Right ventricle myocardium superior (tissue), 1 donor: ENCODE measurements around the gene CALML3. TPM values are rescaled to one million over a fixed set of nuclear protein-coding genes. Genes with fewer than 3 reads are reported as not detected.

Source experiments
- ATAC-seq: fragments of 200-7000 bp; cut with Tn5 transposase; one replicate; pipeline ENCODE4 v1.9.1; 2020; ENCODE audit warnings: mild to moderate bottlenecking; ENCODE audit not compliant: poor library complexity
- DNase-seq: peaks from one replicate; pipeline ENCODE4 v3.0.0-alpha.2; 2020
- intact Hi-C: fragments of 100-400 bp; cut with DNase I; formaldehyde crosslinking; loops from one replicate; pipeline ENCODE4 v1.11.2; 2022
- total RNA-seq: library from RNA; stranded (reverse); fragmentation: NEBNext Ultra II Directional; extraction: Animal tissue kit (Norgen Biotek cat#: 25700); gene quantifications from one replicate; pipeline ENCODE4 v1.2.1, GENCODE V29; 2021
- donor health status: DM: no; HTN: yes; CAD: no; lungs with severe emphysema.

Gene CALML3
- total RNA-seq, 1 donor from 2014 or later, result not detected

- intact Hi-C loops, result no loop called here
- DNase-seq, result no peak
- ATAC-seq, result no peak
Measured at GRCh38 chr10:5515948-5516761, 8.6 kb upstream of the CALML3 start.

- DNase-seq (no peak), ATAC-seq (no peak)
- intact Hi-C loops, result no loop called here
Measured at GRCh38 chr10:5517546-5517945, 7.2 kb upstream of the CALML3 start.

GRCh38 chr10:5518143-5518542 is 6.6 kb upstream of the CALML3 start:
- intact Hi-C loops, result no loop called here
- ATAC-seq (no peak), DNase-seq (no peak)

GRCh38 chr10:5519054-5519453 is 5.7 kb upstream of the CALML3 start:
- intact Hi-C loops, result no loop called here
- ATAC-seq (no peak), DNase-seq (no peak)

- ATAC-seq, result no peak
- intact Hi-C loops, result no loop called here
- DNase-seq, result no peak
Measured at GRCh38 chr10:5522913-5523560, 1.7 kb upstream of the CALML3 start.

GRCh38 chr10:5523796-5524574 is 776 bp upstream of the CALML3 start:
- intact Hi-C loops, result no loop called here
- ATAC-seq (no peak), DNase-seq (no peak)

- intact Hi-C loops, result no loop called here
- no peak for DNase-seq
- no peak for ATAC-seq
Measured at GRCh38 chr10:5525561-5526341, 990 bp downstream of the CALML3 start.

GRCh38 chr10:5526691-5527331 is 2.0 kb downstream of the CALML3 start:
- intact Hi-C loops, result no loop called here
- DNase-seq (no peak), ATAC-seq (no peak)

GRCh38 chr10:5527332-5528200 is 2.8 kb downstream of the CALML3 start:
- intact Hi-C loops, result no loop called here
- ATAC-seq (no peak), DNase-seq (no peak)

- DNase-seq (no peak), ATAC-seq (no peak)
- intact Hi-C loops, result no loop called here
Measured at GRCh38 chr10:5528989-5529701, 4.4 kb downstream of the CALML3 start.

DNA sequence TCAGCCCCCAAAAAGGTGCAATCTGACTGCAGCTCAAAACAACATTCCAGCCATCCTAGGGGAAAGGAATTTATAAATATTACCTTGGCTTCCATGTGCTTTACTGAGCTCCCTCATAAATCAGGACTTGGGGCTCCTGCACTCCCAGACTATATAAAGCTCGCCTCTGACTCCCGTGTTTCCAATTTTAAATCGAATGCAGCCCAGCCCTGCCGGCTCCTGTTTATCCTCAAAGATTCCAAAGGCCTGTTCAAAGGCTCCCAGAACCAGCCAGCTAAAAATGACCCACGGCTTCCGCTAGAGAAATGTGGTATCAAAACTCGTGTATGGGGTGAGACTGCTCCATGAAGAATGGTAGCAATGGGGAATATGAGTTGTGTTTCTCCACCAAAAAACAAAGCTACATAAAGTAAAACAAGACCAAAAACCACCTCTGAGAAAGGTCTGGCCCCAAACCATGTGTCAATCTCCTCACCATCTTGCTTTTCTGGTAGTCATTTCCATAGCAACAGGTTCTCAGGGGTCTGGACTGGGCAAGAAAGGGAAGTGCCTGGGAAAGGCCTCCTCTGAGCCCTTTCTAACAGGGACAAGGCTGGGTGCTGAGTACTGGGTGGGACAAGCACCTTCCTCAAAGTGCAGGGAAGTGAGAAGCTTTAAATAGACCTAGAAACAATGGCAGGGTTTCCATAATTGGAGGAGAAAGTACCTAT is 5.1 kb downstream of the CALML3 start:
- ATAC-seq, result no peak
- no peak for DNase-seq
- intact Hi-C loops, result no loop called here

GRCh38 chr10:5530412-5530806 is 5.6 kb downstream of the CALML3 start:
- intact Hi-C loops, result no loop called here
- DNase-seq, result no peak

GRCh38 chr10:5530846-5531557 is 6.2 kb downstream of the CALML3 start:
- DNase-seq, result no peak
- ATAC-seq, result no peak
- intact Hi-C loops, result no loop called here

More at GRCh38 chr10:5530412-5530806, 5.6 kb downstream of the CALML3 start:
- ATAC-seq, result no peak

DNA sequence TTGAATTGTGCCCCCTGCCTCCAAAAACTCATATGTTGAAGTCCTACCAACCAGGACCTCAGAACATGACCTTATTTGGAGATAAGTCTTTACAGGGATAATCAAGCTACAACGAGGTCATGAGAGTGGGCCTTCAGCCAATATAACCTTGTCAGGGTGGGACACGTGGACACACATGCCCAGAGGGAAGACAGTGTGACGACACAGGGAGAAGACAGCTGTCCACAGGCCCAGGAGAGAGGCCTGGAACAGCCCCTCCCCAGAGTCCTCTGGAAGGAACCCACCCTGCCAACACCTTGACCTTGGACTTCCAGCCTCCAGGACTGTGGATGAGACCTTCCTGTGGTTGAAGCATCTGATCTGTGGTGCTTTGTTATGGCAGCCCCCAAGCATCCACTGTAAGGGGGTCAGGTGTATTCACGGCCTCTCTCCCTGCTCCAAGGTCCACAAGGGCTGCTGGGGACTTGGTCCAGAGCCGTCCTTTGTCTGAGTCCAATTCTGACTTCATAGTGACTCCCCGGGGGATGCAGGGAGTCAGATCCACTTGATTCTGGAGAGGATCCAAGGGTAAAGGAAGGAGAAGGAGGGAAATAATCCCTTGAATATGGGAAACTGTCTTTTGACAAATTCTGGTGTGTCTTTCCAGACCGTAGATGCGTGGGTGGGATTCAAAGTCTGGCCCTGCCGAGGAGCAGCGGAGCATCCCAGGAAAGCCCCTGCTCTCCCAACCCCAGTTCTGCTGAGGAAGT is 7.0 kb downstream of the CALML3 start:
- intact Hi-C loops, result no loop called here
- DNase-seq, result no peak
- no peak for ATAC-seq

GRCh38 chr10:5532307-5532605 is 7.5 kb downstream of the CALML3 start:
- no peak for ATAC-seq
- intact Hi-C loops, result no loop called here
- DNase-seq, result no peak
